SK-N-MC (cell line): Measurements from ENCODE around the gene PPP1R12B.

Source experiments
- EZH2 ChIP-seq: fragments of 200-600 bp; sonication (generic); IDR thresholded peaks from one replicate; pipeline ENCODE4 v1.6.1; 2017; ENCODE audit warnings: antibody characterized with exemption
- POLR2AphosphoS5 ChIP-seq: IDR thresholded peaks from 2 replicates; pipeline ENCODE4 v1.6.1; 2012; ENCODE audit warnings: mild to moderate bottlenecking, low read depth, low read length, borderline replicate concordance

GRCh38 chr1:202516434-202516877 lies 168.0 kb downstream of the PPP1R12B start:
- TF ChIP-seq POLR2AphosphoS5 (no peak), EZH2 (no peak)
